ENCODE data around the gene PODXL. TPM values are rescaled to one million over a fixed set of nuclear protein-coding genes. Genes with fewer than 3 reads are reported as not detected.

PODXL gene
- total and polyA plus RNA-seq, 10 of the 15 experiments (the other 5 are each of a cell fraction or from before 2014, with no cell fraction given): 0.04 to 1.8 (median 0.38) TPM

DNA sequence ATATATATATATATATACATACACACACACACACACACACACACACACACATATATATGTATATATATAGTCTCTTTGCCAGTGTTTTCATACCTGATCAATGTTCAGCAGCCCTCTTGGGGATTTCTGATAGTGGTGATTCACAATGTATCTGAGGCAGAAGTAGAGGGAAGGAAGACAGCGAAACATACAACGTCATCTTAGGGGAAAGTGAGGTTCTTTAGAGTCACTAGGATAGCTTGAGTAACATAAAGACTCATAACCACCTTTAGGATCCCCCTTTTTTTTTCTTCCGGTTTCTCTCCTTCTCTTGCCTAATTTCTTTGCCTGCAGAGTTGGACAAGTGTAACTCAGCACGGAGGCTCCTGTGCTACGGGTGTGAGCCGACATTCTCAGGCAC lies 56.6 kb downstream of the PODXL start (continued):
- TF ChIP-seq NFYA (IDR thresholded peaks at IDR 0.05; ENCODE audit: borderline replicate concordance, low read depth, low read length) (no peak), EGR1 (IDR thresholded peaks at IDR 0.05; ENCODE audit: borderline replicate concordance in 1 of 2, low read depth in 2 of 2, low read length in 2 of 2) (no peak), ZNF384 (IDR thresholded peaks at IDR 0.05; ENCODE audit: borderline replicate concordance, low read depth, low read length) (no peak), CREB1 (IDR thresholded peaks at IDR 0.05; ENCODE audit: low read depth) (no peak)
- TF ChIP-seq, protein P1, sequence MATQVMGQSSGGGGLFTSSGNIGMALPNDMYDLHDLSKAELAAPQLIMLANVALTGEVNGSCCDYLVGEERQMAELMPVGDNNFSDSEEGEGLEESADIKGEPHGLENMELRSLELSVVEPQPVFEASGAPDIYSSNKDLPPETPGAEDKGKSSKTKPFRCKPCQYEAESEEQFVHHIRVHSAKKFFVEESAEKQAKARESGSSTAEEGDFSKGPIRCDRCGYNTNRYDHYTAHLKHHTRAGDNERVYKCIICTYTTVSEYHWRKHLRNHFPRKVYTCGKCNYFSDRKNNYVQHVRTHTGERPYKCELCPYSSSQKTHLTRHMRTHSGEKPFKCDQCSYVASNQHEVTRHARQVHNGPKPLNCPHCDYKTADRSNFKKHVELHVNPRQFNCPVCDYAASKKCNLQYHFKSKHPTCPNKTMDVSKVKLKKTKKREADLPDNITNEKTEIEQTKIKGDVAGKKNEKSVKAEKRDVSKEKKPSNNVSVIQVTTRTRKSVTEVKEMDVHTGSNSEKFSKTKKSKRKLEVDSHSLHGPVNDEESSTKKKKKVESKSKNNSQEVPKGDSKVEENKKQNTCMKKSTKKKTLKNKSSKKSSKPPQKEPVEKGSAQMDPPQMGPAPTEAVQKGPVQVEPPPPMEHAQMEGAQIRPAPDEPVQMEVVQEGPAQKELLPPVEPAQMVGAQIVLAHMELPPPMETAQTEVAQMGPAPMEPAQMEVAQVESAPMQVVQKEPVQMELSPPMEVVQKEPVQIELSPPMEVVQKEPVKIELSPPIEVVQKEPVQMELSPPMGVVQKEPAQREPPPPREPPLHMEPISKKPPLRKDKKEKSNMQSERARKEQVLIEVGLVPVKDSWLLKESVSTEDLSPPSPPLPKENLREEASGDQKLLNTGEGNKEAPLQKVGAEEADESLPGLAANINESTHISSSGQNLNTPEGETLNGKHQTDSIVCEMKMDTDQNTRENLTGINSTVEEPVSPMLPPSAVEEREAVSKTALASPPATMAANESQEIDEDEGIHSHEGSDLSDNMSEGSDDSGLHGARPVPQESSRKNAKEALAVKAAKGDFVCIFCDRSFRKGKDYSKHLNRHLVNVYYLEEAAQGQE (IDR thresholded peaks at IDR 0.05; ENCODE audit: low read depth, low read length): no peak

DNA sequence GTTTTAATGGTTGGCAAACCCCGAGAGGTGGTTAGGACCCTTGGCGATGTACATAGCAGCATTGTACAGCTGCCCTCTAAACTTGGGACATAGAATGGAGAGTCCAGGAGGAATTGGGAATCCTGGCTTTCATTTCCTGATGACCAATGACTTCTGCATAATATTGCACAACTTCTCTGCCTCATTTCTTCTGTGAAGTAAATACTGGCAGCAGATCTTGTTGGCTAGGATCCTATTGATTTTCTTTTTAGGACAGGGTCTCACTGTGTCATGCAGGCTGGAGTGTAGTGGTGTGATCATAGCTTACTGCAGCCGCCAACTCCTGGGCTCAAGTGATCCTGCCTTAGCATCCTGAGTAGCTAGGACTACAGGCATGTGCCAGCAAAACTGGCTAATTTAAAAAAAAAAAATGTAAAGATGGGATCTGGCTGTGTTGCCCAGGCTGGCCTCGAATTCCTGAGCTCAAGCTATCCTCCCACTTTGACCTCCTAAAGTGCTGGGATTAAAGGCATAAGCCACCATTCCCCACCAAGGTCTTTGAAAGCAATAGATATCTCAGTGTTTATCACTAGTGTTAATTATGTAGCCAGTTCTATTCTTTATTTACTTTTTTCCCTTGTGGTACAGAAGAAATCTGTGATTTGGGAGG lies 58.1 kb downstream of the PODXL start:
- no peak overlapping the region for H3K4me2 ChIP-seq (ENCODE audit: control insufficient read depth, insufficient read depth)
- BruUV-seq (replicated peaks): no TSS peak
- TF ChIP-seq ZNF217 (IDR thresholded peaks at IDR 0.05) (no peak), CHD2 (IDR thresholded peaks at IDR 0.05; ENCODE audit: borderline replicate concordance, low read depth, low read length) (no peak), SMARCA5 (IDR thresholded peaks at IDR 0.05) (no peak), YY1 (IDR thresholded peaks at IDR 0.05; ENCODE audit: low read depth, low read length) (no peak), BACH1 (IDR thresholded peaks at IDR 0.05; ENCODE audit: borderline replicate concordance) (no peak), CREM (IDR thresholded peaks at IDR 0.05; ENCODE audit: low read depth) (no peak), ZNF207 (IDR thresholded peaks at IDR 0.05; ENCODE audit: borderline replicate concordance) (no peak), ZBED1 (IDR thresholded peaks at IDR 0.05; ENCODE audit: borderline replicate concordance) (no peak), SREBF2 (IDR thresholded peaks at IDR 0.05; ENCODE audit: low read length) (no peak)
- TF ChIP-seq, protein P2, sequence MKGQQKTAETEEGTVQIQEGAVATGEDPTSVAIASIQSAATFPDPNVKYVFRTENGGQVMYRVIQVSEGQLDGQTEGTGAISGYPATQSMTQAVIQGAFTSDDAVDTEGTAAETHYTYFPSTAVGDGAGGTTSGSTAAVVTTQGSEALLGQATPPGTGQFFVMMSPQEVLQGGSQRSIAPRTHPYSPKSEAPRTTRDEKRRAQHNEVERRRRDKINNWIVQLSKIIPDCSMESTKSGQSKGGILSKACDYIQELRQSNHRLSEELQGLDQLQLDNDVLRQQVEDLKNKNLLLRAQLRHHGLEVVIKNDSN (IDR thresholded peaks at IDR 0.05; ENCODE audit: borderline replicate concordance, extremely low read length, insufficient read depth, low read depth, low read length): no peak
- TF ChIP-seq, protein P3, sequence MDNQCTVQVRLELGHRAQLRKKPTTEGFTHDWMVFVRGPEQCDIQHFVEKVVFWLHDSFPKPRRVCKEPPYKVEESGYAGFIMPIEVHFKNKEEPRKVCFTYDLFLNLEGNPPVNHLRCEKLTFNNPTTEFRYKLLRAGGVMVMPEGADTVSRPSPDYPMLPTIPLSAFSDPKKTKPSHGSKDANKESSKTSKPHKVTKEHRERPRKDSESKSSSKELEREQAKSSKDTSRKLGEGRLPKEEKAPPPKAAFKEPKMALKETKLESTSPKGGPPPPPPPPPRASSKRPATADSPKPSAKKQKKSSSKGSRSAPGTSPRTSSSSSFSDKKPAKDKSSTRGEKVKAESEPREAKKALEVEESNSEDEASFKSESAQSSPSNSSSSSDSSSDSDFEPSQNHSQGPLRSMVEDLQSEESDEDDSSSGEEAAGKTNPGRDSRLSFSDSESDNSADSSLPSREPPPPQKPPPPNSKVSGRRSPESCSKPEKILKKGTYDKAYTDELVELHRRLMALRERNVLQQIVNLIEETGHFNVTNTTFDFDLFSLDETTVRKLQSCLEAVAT (IDR thresholded peaks at IDR 0.05): no peak

More for the DNA sequence above, 58.1 kb downstream of the PODXL start:
- intact Hi-C loops (cut with micrococcal nuclease; ENCODE audit: unreplicated experiment): no loop called here
- 96% methylated on average over 4 of the region's 4 CpGs for WGBS (ENCODE audit: insufficient coverage, insufficient replicate concordance, low lambda C conversion rate, missing lambda C conversion rate)
- CTCF ChIA-PET: interaction anchor here (1.7 kb wide), 1 partner anchor 9 kb away, joined by 9 read pairs; no protein-coding TSS in a partner anchor
- Histone ChIP-seq H3K79me2 (ENCODE audit: control insufficient read depth, insufficient read depth, low read length) (no peaks in the 10 kb centered on the region), H3K4me1 (ENCODE audit: control insufficient read depth, insufficient read depth, low read length) (peaks cover 6% of the 10 kb centered on the region; the same call in 1 of the 2 replicates), H2AFZ (ENCODE audit: control insufficient read depth, low read depth, low read length) (no peak overlapping the region), H3K9ac (ENCODE audit: control insufficient read depth, insufficient read depth, low read length) (no peak overlapping the region), H3K9me3 (replicated peaks; ENCODE audit: control insufficient read depth, insufficient read depth, low read length) (no peaks in the 10 kb centered on the region), H4K20me1 (ENCODE audit: control insufficient read depth, insufficient read depth) (no peaks in the 10 kb centered on the region), H3K4me3 (no peak overlapping the region), H3K27ac (ENCODE audit: control insufficient read depth, insufficient read depth) (no peak overlapping the region), H3K27me3 (replicated peaks in 1 of 2; ENCODE audit: control insufficient read depth in 2 of 2, insufficient read depth in 2 of 2, low read length in 1 of 2) (no peaks in the 10 kb centered on the region), H3K36me3 (ENCODE audit: control insufficient read depth in 2 of 2, insufficient read depth in 2 of 2, low read length in 1 of 2) (peaks cover 0 to 5% of the 10 kb centered on the region in 2 experiments; a peak in 2 of 4 replicates)
- ATAC-seq (no peak), DNase-seq (ENCODE audit: low read depth, low spot score) (no peak), FAIRE-seq (no peak)
- in situ Hi-C loops (cut with MboI): no loop called here
- RAD21 ChIA-PET (ENCODE audit: unreplicated experiment): interaction anchor here (0.7 kb wide), 1 partner anchor 39 kb away, joined by 3 read pairs; no protein-coding TSS in a partner anchor
- POLR2A ChIA-PET: no interaction called here
- SMC1A ChIA-PET (ENCODE audit: uncharacterized antibody, unreplicated experiment): interaction anchor here (0.6 to 0.9 kb wide), 2 partner anchors 16 to 30 kb away, joined by 3 read pairs; no protein-coding TSS in a partner anchor
